Measurements from ENCODE around the gene CWC27.

Gene CWC27

GRCh38 chr5:64958757-64959391 is 190.1 kb downstream of the CWC27 start:
- no peaks in the 10 kb centered on the region for H3K36me3 ChIP-seq
- TF ChIP-seq CTCF (IDR thresholded peaks at IDR 0.05; ENCODE audit: low read depth, low read length), result no peak
- no peaks in the 10 kb centered on the region for H3K27me3 ChIP-seq (ENCODE audit: insufficient read depth, low read depth, severe bottlenecking)
- H3K9me3 ChIP-seq (ENCODE audit: severe bottlenecking), result peaks cover 8% of the 10 kb centered on the region
- no peak overlapping the region for H3K27ac ChIP-seq
- no peak for DNase-seq
- no peak overlapping the region for H3K4me3 ChIP-seq (ENCODE audit: low read depth, low read length)

GRCh38 chr5:64963278-64963677 is 194.5 kb downstream of the CWC27 start:
- H3K27me3 ChIP-seq (ENCODE audit: insufficient read depth, low read depth, severe bottlenecking), result no peaks in the 10 kb centered on the region
- no peaks in the 10 kb centered on the region for H3K36me3 ChIP-seq
- no peak overlapping the region for H3K4me3 ChIP-seq (ENCODE audit: low read depth, low read length)
- TF ChIP-seq CTCF (IDR thresholded peaks at IDR 0.05; ENCODE audit: low read depth, low read length), result no peak
- H3K9me3 ChIP-seq (ENCODE audit: severe bottlenecking), result peaks cover 8% of the 10 kb centered on the region
- no peak overlapping the region for H3K27ac ChIP-seq
- DNase-seq, result no peak

GRCh38 chr5:64968591-64969110 is 199.9 kb downstream of the CWC27 start:
- H3K36me3 ChIP-seq, result peaks cover 4% of the 10 kb centered on the region; the same call in 1 of the 2 replicates
- TF ChIP-seq CTCF (IDR thresholded peaks at IDR 0.05; ENCODE audit: low read depth, low read length), result no peak
- H3K4me3 ChIP-seq (ENCODE audit: low read depth, low read length), result no peak overlapping the region
- H3K9me3 ChIP-seq (ENCODE audit: severe bottlenecking), result peaks cover 1% of the 10 kb centered on the region
- no peaks in the 10 kb centered on the region for H3K27me3 ChIP-seq (ENCODE audit: insufficient read depth, low read depth, severe bottlenecking)
- no peak overlapping the region for H3K27ac ChIP-seq
- DNase-seq, result no peak

GRCh38 chr5:64969578-64969977 is 200.8 kb downstream of the CWC27 start:
- H3K27me3 ChIP-seq (ENCODE audit: insufficient read depth, low read depth, severe bottlenecking), result no peaks in the 10 kb centered on the region
- H3K36me3 ChIP-seq, result peaks cover 4% of the 10 kb centered on the region; the same call in 1 of the 2 replicates
- H3K27ac ChIP-seq, result no peak overlapping the region
- no peak for DNase-seq
- no peaks in the 10 kb centered on the region for H3K9me3 ChIP-seq (ENCODE audit: severe bottlenecking)
- TF ChIP-seq CTCF (IDR thresholded peaks at IDR 0.05; ENCODE audit: low read depth, low read length), result no peak
- H3K4me3 ChIP-seq (ENCODE audit: low read depth, low read length), result no peak overlapping the region

- Histone ChIP-seq H3K4me3 (ENCODE audit: low read depth, low read length) (no peak overlapping the region), H3K27me3 (ENCODE audit: insufficient read depth, low read depth, severe bottlenecking) (no peaks in the 10 kb centered on the region), H3K27ac (no peak overlapping the region), H3K9me3 (ENCODE audit: severe bottlenecking) (no peaks in the 10 kb centered on the region), H3K36me3 (peaks cover 4% of the 10 kb centered on the region; the same call in 1 of the 2 replicates)
- no peak for DNase-seq
- TF ChIP-seq CTCF (IDR thresholded peaks at IDR 0.05; ENCODE audit: low read depth, low read length), result no peak
Measured at GRCh38 chr5:64971513-64971912, 202.8 kb downstream of the CWC27 start.

- Histone ChIP-seq H3K27me3 (ENCODE audit: insufficient read depth, low read depth, severe bottlenecking) (no peaks in the 10 kb centered on the region), H3K27ac (no peak overlapping the region), H3K9me3 (ENCODE audit: severe bottlenecking) (no peaks in the 10 kb centered on the region), H3K36me3 (peaks cover 4% of the 10 kb centered on the region; the same call in 1 of the 2 replicates), H3K4me3 (ENCODE audit: low read depth, low read length) (no peak overlapping the region)
- no peak for TF ChIP-seq CTCF (IDR thresholded peaks at IDR 0.05; ENCODE audit: low read depth, low read length)
- DNase-seq, result no peak
Measured at GRCh38 chr5:64971990-64972389, 203.3 kb downstream of the CWC27 start.
